Measurements from ENCODE around the gene PHLDB1. TPM values are rescaled to one million over a fixed set of nuclear protein-coding genes. Genes with fewer than 3 reads are reported as not detected.
"Not testable (repeated sequence)": the region's sequence is repeated elsewhere in the genome, so short reads cannot be mapped to it uniquely, and the experiment has no call there.

Gene PHLDB1
- total RNA-seq, 1 experiment from 2014 or later, result 48.7 TPM

GRCh38 chr11:118684187-118684586 lies 76.8 kb downstream of the PHLDB1 start:
- H3K36me3 ChIP-seq (ENCODE audit: insufficient read depth, low read length, poor library complexity, severe bottlenecking), result no peaks in the 10 kb centered on the region
- ChIA-PET POLR2A (ENCODE audit: low non-redundant PET) (no interaction called here), CTCF (no interaction called here)
- H3K27ac ChIP-seq (ENCODE audit: low read depth, low read length, poor library complexity, severe bottlenecking), result no peak overlapping the region
- H3K27me3 ChIP-seq (replicated peaks; ENCODE audit: insufficient read depth, low read depth, low read length, poor library complexity), result no peaks in the 10 kb centered on the region
- no peaks in the 10 kb centered on the region for H3K4me1 ChIP-seq (ENCODE audit: insufficient read depth, low read length, poor library complexity, severe bottlenecking)
- TF ChIP-seq, protein P1, sequence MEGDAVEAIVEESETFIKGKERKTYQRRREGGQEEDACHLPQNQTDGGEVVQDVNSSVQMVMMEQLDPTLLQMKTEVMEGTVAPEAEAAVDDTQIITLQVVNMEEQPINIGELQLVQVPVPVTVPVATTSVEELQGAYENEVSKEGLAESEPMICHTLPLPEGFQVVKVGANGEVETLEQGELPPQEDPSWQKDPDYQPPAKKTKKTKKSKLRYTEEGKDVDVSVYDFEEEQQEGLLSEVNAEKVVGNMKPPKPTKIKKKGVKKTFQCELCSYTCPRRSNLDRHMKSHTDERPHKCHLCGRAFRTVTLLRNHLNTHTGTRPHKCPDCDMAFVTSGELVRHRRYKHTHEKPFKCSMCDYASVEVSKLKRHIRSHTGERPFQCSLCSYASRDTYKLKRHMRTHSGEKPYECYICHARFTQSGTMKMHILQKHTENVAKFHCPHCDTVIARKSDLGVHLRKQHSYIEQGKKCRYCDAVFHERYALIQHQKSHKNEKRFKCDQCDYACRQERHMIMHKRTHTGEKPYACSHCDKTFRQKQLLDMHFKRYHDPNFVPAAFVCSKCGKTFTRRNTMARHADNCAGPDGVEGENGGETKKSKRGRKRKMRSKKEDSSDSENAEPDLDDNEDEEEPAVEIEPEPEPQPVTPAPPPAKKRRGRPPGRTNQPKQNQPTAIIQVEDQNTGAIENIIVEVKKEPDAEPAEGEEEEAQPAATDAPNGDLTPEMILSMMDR (conservative IDR thresholded peaks at IDR 0.05; ENCODE audit: low read depth, low read length), result no peak
- no peak for TF ChIP-seq EZH2 (IDR thresholded peaks at IDR 0.05; ENCODE audit: borderline replicate concordance, low read depth, low read length, poor library complexity, severe bottlenecking)
- DNase-seq (ENCODE audit: low spot score), result no peak
- intact Hi-C loops (cut with micrococcal nuclease; ENCODE audit: unreplicated experiment), result no loop called here
- BruUV-seq (replicated peaks), result no TSS peak
- no peaks in the 10 kb centered on the region for H3K9me3 ChIP-seq (ENCODE audit: low read depth, low read length, poor library complexity, severe bottlenecking)
- H3K4me3 ChIP-seq (ENCODE audit: low read depth, low read length, poor library complexity, severe bottlenecking), result no peak overlapping the region

GRCh38 chr11:118687906-118688305 lies 80.5 kb downstream of the PHLDB1 start:
- Histone ChIP-seq H3K9me3 (ENCODE audit: low read depth, low read length, poor library complexity, severe bottlenecking) (no peaks in the 10 kb centered on the region), H3K36me3 (ENCODE audit: insufficient read depth, low read length, poor library complexity, severe bottlenecking) (no peaks in the 10 kb centered on the region), H3K27me3 (replicated peaks; ENCODE audit: insufficient read depth, low read depth, low read length, poor library complexity) (no peaks in the 10 kb centered on the region), H3K27ac (ENCODE audit: low read depth, low read length, poor library complexity, severe bottlenecking) (no peak overlapping the region), H3K4me1 (ENCODE audit: insufficient read depth, low read length, poor library complexity, severe bottlenecking) (peaks cover 4% of the 10 kb centered on the region), H3K4me3 (ENCODE audit: low read depth, low read length, poor library complexity, severe bottlenecking) (no peak overlapping the region)
- intact Hi-C loops (cut with micrococcal nuclease; ENCODE audit: unreplicated experiment), result no loop called here
- no TSS peak for BruUV-seq (replicated peaks)
- ChIA-PET POLR2A (ENCODE audit: low non-redundant PET) (no interaction called here), CTCF (no interaction called here)
- TF ChIP-seq EZH2 (IDR thresholded peaks at IDR 0.05; ENCODE audit: borderline replicate concordance, low read depth, low read length, poor library complexity, severe bottlenecking), result no peak
- TF ChIP-seq, protein P1 (conservative IDR thresholded peaks at IDR 0.05; ENCODE audit: low read depth, low read length), result no peak
- DNase-seq (ENCODE audit: low spot score), result no peak

DNA sequence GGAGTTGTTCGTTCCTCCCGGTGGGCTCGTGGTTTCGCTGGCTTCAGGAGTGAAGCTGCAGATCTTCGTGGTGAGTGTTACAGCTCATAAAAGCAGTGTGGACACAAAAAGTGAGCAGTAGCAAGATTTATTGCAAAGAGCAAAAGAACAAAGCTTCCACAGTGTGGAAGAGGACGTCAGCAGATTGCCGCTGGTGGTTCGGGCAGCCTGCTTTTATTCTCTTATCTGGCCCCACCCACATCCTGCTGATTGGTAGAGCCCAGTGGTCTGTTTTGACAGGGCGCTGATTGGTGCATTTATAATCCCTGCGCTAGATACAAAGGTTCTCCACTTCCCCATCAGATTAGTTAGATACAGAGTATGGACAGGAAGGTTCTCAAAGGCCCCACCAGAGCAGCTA lies 80.9 kb downstream of the PHLDB1 start:
- H3K27me3 ChIP-seq (replicated peaks; ENCODE audit: insufficient read depth, low read depth, low read length, poor library complexity); intact Hi-C loops (cut with micrococcal nuclease; ENCODE audit: unreplicated experiment); H3K4me3 ChIP-seq (ENCODE audit: low read depth, low read length, poor library complexity, severe bottlenecking); H3K9me3 ChIP-seq (ENCODE audit: low read depth, low read length, poor library complexity, severe bottlenecking); BruUV-seq (replicated peaks); H3K36me3 ChIP-seq (ENCODE audit: insufficient read depth, low read length, poor library complexity, severe bottlenecking); DNase-seq (ENCODE audit: low spot score); H3K27ac ChIP-seq (ENCODE audit: low read depth, low read length, poor library complexity, severe bottlenecking); H3K4me1 ChIP-seq (ENCODE audit: insufficient read depth, low read length, poor library complexity, severe bottlenecking): not testable (repeated sequence)
- CTCF ChIA-PET, result interaction anchor here (0.6 kb wide), 1 partner anchor 29 kb away, joined by 3 read pairs; no protein-coding TSS in a partner anchor
- POLR2A ChIA-PET (ENCODE audit: low non-redundant PET), result interaction anchor here (0.6 kb wide), 1 partner anchor 246 kb away, joined by 3 read pairs; no protein-coding TSS in a partner anchor

DNA sequence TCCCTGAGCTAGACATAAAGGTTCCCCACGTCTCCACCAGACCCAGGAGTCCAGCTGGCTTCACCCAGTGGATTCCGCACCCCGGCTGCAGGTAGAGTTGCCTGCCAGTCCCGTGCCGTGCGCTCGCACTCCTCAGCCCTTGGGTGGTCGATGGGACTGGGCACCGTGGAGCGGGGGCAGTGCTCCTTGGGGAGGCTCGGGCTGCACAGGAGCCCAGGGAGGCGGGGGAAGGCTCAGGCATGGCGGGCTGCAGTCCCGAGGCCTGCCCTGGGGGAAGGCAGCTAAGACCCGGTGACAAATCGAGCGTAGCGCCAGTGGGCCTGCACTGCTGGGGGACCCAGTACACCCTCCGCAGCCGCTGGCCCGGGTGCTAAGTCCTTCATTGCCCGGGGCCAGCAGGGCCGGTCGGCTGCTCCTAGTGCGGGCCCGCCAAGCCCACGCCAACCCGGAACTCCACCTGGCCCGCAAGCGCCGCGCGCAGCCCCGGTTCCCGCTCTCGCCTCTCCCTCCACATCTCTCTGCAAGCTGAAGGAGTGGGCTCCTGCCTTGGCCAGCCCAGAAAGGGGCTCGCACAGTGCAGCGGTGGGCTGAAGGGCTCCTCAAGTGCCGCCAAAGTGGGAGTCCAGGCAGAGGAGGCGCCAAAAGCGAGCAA lies 81.6 kb downstream of the PHLDB1 start:
- no peaks in the 10 kb centered on the region for H3K27me3 ChIP-seq (replicated peaks; ENCODE audit: insufficient read depth, low read depth, low read length, poor library complexity)
- CTCF ChIA-PET, result interaction anchor here (0.6 to 1.0 kb wide), 3 partner anchors 30 to 268 kb away, joined by 3 to 4 read pairs (median 3); no protein-coding TSS in a partner anchor
- H3K27ac ChIP-seq (ENCODE audit: low read depth, low read length, poor library complexity, severe bottlenecking), result no peak overlapping the region
- intact Hi-C loops (cut with micrococcal nuclease; ENCODE audit: unreplicated experiment), result no loop called here
- POLR2A ChIA-PET (ENCODE audit: low non-redundant PET), result interaction anchor here (0.6 kb wide), 1 partner anchor 247 kb away, joined by 3 read pairs; no protein-coding TSS in a partner anchor
- H3K9me3 ChIP-seq (ENCODE audit: low read depth, low read length, poor library complexity, severe bottlenecking), result no peaks in the 10 kb centered on the region
- DNase-seq (ENCODE audit: low spot score), result no peak
- peaks cover 4% of the 10 kb centered on the region for H3K4me1 ChIP-seq (ENCODE audit: insufficient read depth, low read length, poor library complexity, severe bottlenecking)
- TF ChIP-seq EZH2 (IDR thresholded peaks at IDR 0.05; ENCODE audit: borderline replicate concordance, low read depth, low read length, poor library complexity, severe bottlenecking), result no peak
- TF ChIP-seq, protein P1 (conservative IDR thresholded peaks at IDR 0.05; ENCODE audit: low read depth, low read length), result no peak
- BruUV-seq (replicated peaks), result no TSS peak
- no peaks in the 10 kb centered on the region for H3K36me3 ChIP-seq (ENCODE audit: insufficient read depth, low read length, poor library complexity, severe bottlenecking)
- peak overlapping the region; percentile 41 for H3K4me3 ChIP-seq (ENCODE audit: low read depth, low read length, poor library complexity, severe bottlenecking)

All from A673 (cell line).